ENCODE data around the gene MOB3A.

- no peak for TF ChIP-seq ARNTL (CRISPR knock-in tag; IDR thresholded peaks at IDR 0.05; ENCODE audit: borderline replicate concordance, low read depth)
- no peak for TF ChIP-seq CSDC2 (CRISPR knock-in tag; IDR thresholded peaks at IDR 0.05)
- TF ChIP-seq ZNF565 (CRISPR knock-in tag; conservative IDR thresholded peaks at IDR 0.05; ENCODE audit: low read depth), result no peak
- TF ChIP-seq ZFP3 (CRISPR knock-in tag; IDR thresholded peaks at IDR 0.05), result no peak
- TF ChIP-seq, protein P1, sequence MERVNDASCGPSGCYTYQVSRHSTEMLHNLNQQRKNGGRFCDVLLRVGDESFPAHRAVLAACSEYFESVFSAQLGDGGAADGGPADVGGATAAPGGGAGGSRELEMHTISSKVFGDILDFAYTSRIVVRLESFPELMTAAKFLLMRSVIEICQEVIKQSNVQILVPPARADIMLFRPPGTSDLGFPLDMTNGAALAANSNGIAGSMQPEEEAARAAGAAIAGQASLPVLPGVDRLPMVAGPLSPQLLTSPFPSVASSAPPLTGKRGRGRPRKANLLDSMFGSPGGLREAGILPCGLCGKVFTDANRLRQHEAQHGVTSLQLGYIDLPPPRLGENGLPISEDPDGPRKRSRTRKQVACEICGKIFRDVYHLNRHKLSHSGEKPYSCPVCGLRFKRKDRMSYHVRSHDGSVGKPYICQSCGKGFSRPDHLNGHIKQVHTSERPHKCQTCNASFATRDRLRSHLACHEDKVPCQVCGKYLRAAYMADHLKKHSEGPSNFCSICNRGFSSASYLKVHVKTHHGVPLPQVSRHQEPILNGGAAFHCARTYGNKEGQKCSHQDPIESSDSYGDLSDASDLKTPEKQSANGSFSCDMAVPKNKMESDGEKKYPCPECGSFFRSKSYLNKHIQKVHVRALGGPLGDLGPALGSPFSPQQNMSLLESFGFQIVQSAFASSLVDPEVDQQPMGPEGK (CRISPR knock-in tag; IDR thresholded peaks at IDR 0.05; ENCODE audit: borderline replicate concordance), result no peak
- TF ChIP-seq CREB5 (CRISPR knock-in tag; IDR thresholded peaks at IDR 0.05; ENCODE audit: low read depth), result no peak
- TF ChIP-seq ZFP30 (CRISPR knock-in tag; IDR thresholded peaks at IDR 0.05), result no peak
- TF ChIP-seq BACH2 (CRISPR knock-in tag; IDR thresholded peaks at IDR 0.05; ENCODE audit: borderline replicate concordance), result no peak
- TF ChIP-seq TCF4 (CRISPR knock-in tag; IDR thresholded peaks at IDR 0.05; ENCODE audit: borderline replicate concordance), result no peak
- TF ChIP-seq ISL1 (CRISPR knock-in tag; IDR thresholded peaks at IDR 0.05), result no peak
- no peak for TF ChIP-seq OSR1 (CRISPR knock-in tag; IDR thresholded peaks at IDR 0.05)
- no peak for TF ChIP-seq PPARA (CRISPR knock-in tag; IDR thresholded peaks at IDR 0.05; ENCODE audit: borderline replicate concordance)
Observed at GRCh38 chr19:2026770-2027169, 69.4 kb downstream of the MOB3A start.

Data from SK-N-SH treated with all-trans-retinoic acid at 6 μM for 48 hours (cell line).